Stimulated activated CD4-positive, alpha-beta T cell treated with anti-CD3 and anti-CD28 coated beads, Interleukin-15, amount 100 ng/mL, for 48 hours (primary cell): Measurements from ENCODE around the gene MIXL1.
A peak's percentile ranks its signal among the peaks of the same experiment; 100 is the strongest.
"Not testable (repeated sequence)": the region's sequence is repeated elsewhere in the genome, so short reads cannot be mapped to it uniquely, and the experiment has no call there.

ENCODE experiments used
- DNase-seq, 2 donors: peaks; one replicate each; pipeline ENCODE4 v3.0.0-alpha.2; 2020; ENCODE audit warnings: low read depth in 2 of 2

The MIXL1 gene

DNA sequence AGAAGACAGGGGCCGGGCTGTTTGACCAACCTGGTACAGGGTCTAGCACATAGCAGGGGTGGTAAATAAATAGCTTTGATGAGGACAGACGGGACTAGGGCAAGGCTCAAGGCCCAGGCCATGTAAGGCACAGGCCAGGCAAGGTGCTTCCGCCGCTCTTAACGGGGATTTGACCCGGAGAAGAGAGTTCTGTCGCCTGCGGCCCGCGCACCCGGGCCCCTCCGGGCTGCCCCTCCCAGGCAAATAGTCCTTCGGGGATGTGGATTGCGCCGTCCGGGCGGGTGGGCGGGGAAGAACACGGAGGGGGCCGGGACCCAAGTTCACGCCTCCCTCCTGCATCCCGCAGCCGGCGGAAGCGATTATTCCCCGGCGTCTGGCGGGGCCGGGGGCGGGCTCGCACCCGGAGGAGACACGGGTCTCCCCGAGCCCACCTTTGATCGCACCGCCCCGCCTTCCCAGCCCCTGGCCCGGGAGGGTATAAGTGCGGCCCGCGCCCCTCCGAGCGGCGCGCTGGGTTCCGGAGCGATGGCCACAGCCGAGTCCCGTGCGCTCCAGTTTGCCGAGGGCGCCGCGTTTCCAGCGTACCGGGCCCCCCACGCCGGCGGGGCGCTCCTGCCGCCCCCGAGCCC is at the start of gene MIXL1:
MIXL1 (plus strand) TSS at position 508 of the 629 bp plus-strand sequence; CDS start at position 526, 18 bp downstream.
- no peak for DNase-seq

DNA sequence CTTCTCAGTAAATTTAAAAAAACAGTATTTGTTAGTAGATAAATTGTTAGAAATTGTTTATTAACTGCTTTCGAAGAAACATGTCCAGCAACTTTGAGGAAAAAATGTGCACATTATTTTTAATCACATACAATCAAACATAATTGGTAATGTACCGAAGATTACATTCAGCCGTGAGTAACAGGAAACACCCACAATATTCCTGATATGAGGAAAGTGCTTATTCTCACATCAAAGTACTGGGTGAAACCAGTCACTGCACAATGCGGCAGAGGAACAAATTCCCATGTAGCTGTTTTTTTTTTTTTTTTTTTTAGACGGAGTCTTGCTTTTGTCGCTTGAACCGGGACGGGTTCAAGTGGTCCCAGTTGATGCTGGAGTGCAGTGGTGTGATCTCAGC is 46.6 kb upstream of the MIXL1 start:
- no peak for DNase-seq

DNA sequence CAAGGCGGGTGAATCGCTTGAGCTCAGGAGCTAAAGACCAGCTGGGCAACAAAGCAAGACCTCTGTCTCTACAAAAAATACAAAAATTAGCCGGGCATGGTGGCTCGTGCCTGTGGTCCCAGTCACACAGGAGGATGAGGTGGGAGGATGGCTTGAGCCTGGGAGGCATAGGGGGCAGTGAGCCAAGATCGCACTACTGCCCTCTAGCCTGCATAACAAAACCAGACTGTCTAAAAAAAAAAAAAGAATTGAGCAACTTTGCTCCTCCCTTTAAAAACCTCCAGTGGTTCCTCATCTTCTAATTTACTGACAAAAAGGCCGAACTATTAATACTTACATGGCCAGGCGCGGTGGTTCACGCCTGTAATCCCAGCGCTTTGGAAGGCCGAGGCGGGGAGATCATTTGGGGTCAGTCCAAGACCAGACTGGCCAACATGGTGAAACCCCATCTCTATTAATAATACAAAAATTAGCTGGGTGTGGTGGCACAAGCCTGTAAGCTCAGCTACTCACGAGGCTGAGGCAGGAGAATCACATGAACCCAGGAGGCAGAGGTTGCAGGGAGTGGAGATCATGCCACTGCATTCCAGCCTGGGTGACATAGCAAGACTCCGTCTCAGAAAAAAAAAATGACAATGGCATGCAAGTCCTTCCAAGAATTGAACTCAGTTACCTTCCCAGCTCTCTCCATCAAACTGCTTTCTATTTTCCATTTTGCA is 41.3 kb upstream of the MIXL1 start:
- no peak for DNase-seq

DNA sequence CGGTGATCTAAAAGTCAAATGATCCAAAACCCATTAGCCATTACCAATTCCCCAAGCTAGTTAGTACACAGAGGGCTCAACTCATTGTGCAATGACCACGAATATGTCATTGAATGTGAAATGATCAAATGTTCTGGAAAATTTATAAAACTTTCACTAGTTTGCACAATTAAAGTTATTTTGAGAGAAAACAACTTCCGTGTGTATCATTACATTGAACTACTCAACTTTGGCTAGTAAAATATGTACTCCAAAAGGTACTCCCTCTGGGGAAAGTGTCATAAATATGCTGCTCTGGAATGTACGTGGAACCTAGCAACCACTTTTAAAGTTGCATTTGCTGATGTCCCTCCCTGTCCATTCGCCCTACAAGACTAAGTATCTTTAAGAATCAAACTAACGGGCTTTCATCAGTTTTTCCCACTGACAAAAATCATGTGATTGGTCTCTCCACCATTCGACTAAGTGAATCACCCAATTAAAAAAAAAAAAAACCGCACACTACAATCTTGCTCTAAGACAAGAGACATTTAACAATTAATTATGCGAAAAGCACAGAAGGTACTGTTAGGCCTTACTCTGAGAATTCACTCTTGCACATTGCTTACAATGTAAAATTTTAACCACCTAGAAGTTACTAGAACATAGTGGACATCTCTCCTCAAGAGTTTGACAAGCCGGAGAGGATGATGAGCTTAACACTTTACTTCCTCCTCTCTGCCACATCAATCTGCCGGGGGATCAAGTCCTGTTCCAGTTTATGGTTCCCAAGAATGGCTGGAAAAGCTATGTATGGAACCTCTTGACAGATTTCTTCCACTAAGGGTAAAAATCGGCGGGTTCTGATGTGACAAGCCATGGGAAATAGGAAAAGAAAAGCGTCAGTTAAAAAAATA is 38.1 kb upstream of the MIXL1 start:
- DNase-seq = no peak

DNA sequence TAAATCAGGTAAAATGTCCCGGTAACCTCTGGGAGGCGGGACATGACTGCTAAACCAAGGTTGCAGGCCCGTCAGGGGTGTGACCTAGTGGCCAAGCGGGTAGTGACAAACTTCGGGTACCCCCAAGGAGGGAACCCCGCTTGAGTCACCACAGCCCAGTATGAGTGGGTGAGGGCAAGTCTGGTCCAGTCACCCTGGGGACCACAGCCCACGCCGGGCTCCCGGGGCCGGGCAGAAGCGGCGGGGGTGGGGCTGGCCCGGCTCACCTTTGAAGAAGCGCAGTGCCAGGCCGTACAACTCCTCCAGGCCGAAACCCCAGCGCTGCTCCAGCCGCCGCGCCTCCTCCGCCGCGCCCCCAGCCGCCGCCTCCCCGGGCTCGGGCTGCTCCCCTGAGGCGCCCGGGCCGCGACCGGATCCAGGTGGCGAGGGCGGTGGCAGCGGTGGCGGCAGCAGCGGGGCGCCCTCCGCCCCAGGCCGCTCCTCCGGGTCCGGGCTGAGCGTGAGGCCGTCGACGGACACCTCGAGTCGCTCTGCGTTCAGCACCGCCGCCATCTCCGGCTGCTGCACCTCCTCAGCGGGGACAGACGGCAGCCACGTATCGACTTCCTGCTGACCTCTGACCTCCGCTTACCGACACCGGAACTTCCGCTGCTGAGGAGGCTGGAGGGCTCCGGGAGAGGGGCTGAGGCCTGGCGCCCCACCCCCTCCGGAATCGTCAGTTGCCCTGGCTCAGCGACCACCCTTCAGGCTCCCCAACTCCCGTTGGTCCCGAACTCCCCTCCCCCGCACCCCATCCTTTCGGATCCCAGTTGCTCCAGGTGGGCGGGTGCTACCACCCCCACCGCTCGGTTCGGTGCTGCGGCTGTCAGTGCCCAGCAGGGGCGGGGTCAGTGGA is 37.1 kb upstream of the MIXL1 start, which contains the start of gene ACBD3:
ACBD3 (minus strand) TSS at position 618 of the 895 bp plus-strand sequence; CDS start at position 552, 66 bp downstream.
- peak; percentile 72 to 75 for DNase-seq

DNA sequence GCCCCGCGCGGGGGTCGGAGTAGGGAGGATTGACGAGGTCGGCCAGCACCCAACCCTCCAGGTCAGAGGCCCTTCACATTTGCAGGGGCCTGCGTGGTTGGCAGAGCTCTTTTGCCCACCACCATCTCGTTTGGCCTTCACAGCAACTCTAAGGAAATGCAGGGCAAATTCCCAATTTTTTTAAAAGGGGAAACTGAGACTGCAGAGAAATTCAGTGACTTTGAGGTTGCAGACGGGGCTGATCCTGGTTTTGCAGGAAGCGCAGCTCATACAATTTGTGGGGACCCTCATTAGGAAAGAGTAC is 36.5 kb upstream of the MIXL1 start:
- DNase-seq = no peak

DNA sequence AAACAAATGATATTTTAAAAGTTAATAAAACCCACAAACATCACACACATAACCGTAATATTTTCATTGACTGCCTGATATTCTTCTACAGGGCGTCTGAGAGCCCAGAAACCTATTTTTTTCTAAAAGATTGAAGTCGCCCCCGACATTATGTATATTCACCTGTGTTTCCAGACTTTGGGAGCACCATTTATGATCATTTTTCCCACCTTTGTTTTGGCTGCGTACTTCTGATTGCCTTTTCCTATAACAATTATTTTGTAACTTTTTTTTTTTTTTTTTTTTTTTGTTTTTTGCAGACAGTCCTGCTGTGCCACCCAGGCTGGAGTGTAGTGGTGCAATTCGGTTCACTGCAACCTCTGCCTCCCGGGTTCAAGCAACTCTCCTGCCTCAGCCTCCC is 36.1 kb upstream of the MIXL1 start:
- DNase-seq = no peak

DNA sequence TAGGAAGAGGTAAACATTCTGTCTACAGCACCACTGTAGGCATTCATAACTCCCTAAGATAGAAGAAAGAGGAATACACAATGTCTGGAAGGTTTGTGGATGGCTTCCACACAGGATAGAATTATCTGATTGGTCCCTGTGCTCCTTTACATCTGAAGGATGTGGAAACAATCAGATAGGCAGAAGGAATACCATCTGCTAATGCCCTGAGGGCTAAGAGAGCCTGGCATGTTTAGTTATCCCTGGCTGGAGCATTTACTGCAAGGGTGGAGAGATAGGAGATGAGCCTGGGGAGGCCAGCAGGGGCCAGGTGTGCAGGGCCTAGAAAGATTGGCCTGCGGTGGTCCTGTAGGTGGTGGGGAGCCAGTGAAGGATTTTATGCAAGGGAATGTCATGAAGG is 28.3 kb upstream of the MIXL1 start:
- no peak for DNase-seq

DNA sequence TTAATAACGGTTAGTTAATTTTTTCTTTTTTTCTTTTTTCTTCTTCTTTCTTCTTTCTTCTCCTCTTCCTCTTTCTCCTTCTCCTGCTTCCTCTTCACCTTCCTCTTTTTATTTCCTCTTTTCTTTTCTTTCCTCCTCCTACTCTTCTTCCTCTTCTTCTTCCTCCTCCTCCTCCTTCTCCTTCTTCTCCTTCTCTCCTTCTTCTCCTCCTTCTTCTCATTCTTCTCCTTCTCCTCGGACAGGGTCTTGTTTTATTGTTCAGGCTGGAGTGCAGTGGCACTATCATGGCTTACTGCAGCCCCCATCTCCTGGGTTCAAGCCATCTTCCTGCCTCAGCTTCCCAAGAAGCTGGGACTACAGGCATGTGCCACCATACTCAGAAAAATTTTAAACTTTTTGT is 23.5 kb upstream of the MIXL1 start:
- no peak for DNase-seq

DNA sequence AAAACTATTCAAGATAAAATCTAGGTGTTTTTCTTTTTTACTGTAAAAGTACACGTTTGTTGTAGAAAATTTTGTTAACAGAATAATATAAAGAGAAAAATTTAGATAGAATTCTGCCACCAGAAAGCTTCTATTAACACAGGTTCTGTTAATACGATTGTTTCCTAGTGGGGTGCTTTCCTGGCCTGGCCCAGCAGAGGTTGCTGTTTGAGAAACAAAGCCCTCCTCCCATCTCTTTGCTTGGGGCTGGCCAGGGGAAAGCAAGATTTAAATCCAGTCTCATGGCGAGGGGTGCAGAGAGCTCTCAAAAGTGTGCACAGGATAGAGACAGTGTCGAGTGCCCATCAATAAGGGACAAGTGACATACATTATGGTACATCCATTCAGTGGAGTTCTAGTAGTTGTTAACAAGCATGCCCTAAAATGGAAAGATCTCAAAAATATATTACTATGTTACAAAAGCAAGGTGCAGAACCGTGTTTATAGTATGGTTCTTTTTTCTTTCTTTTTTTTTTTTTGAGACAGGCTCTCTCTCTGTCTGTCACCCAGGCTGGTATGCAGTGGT is 22.4 kb upstream of the MIXL1 start:
- DNase-seq = no peak

DNA sequence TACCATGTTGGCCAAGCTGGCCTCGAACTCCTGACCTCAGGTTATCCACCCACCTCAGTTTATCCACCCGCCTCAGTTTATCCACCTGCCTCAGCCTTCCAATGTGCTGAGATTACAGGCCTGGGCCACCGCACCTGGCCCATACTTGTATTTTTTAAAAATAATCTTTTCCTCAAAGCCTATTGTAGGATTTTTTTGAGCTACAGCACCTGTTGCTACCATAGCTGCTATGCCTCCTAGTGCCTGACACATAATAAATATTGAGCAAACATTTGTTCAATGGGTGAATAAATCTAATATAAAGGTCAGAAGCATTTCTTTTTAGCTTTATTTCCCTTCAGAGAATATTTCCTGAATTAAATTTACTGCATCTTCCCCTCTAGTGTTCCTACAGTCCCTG is 21.2 kb upstream of the MIXL1 start:
- no peak for DNase-seq

DNA sequence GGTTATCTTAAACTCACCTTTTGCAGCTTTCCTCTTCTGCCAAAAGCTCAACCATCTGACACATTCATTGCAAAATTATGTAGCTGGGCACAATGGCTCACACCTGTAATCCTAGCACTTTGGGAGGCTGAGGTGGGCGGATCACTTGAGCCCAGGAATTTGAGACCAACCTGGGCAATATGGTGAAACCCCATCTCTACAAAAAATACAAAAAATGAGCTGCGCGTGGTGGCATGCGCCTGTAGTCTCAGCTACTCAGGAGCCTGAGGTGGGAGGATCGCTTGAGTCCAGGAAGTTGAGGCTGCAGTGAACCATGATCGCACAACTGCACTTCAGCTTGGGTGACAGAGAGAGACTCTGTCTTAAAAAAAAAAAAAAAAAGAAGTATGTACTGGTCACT is 20.8 kb upstream of the MIXL1 start:
- DNase-seq = not testable (repeated sequence)

DNA sequence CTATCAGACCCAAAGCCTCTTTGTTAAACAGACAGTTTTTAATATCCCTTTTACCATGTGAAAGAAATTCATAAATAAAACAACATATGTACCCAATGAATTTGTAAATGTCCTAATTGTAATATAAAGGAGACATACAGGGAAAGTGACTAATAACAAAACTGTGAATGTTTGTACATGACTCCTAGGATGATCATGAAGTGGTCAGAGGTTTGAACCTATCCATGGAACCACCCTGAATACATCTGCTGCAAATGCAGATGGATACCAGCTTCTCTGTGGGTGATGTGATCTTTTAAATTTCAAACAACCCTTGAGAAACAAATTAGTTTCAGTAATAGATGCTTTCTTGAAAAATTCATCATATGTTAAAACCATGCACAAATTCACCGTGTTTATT is 20.2 kb upstream of the MIXL1 start:
- DNase-seq = no peak

DNA sequence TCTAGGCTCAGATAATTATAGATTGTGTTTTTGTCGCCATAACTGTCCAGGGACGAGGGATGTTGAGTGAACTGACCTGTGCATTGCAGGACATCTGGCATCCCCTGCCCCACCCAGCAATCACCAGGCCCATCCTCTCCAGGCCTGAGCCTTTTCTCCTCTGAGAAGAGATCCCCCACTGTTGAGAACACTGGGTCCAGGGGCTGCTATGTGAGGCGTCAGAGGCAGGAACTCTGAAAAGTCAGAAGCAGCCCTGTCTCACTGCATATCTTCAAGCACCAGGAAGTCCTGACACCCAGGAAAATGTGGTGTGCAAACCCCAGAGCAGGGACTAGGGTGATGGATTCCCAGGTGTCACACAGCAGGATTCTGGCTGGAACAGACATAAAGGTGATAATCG is 19.8 kb upstream of the MIXL1 start:
- no peak for DNase-seq

DNA sequence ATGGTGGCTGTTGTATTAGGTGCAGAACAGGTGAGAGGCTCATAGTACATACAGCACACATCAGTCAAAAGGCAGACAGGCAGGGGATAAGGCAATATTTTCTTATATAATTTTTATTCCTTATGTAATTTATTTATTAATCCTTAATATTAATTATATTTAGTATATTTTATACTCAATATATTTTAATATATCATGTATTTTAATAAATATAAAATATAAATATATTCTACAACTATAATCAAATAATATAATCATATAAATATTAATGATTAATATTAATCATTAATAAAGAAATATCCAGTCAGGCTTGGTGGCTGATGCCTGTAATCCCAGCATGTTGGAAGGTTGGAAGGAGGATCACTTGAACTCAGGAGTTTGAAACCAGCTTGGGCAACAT is 19.3 kb upstream of the MIXL1 start:
- DNase-seq = no peak

DNA sequence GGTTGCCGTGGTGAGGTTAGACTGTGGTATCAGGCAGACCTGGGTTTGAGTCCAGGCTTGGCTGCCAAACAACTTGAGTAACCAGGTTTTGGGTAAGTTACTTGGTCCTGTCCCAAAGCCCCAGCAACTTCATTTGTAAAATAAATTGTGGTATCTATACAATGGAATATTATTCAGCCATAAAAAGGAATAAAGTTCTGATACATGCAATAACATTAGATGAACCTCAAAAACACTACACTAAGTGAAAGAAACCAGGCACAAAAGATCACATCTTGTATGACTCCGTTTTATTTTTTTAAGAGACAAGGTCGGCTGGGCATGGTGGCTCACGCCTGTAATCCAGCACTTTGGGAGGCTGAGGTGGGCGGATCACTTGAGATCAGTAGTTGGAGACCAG is 16.4 kb upstream of the MIXL1 start:
- DNase-seq = no peak

DNA sequence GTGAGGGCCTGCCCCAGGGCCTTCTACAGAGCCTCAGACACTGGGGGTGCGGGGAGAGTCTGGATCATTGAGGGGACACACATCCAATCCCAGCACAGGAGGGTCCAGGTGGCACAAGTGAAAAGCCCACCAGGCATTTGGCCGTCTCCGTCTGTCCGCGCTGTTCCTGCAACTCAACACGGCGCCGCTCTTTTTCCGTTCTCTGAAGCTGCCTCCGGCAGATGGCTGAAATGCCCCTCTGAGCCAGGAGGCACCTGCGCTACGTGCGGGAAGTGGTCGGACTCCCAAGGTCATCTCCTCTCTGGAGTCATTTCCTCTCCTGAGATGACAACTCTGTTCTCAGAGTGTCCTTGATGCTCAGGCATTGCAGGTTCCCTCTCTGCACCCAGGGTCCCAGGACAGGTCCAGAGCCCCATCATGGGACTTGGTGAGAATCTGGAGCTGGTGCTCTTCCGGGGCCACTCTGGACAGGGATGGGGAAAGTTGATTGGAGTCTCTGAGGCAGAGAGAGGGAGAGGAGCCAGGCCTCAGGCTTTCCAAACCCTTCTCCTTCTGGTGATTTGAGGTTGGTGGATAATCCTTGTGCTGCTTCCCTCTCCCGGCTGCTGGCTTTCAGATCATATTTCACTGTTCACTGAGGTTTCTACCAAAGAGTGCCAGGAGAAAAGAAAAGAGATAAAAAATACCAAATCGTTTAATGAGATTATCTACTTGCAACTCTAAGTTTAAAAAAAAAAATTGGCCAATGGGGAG is 14.0 kb upstream of the MIXL1 start:
- no peak for DNase-seq

DNA sequence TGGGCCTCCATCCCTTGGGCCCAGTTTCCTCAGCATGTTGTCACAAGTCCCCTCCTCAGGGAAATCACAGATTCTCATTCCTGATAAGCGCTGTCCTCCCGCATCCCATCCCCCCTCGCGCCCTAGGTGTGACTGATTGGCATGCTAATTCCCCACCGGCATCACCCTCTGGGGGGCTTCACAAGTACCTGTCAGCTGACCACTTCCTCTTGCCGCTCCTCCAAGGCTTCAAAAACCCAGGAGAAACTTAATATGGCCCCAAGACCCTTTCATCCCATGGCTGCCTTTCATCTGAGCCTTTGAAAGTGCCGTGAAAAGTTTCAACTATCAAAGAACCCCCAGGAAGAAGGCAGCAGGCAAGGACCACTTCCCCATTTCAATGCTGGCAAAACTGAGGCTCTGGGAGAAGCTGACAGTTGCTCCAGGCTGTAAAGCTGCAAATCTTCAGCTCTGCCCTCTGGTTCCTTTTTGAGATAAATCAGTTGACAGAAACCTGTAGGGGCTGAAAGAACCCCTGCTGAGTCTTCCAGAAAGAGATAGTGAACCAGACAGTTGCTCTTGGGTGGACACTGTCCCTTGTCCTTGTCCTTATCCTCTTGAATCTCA is 12.8 kb upstream of the MIXL1 start:
- DNase-seq = no peak

DNA sequence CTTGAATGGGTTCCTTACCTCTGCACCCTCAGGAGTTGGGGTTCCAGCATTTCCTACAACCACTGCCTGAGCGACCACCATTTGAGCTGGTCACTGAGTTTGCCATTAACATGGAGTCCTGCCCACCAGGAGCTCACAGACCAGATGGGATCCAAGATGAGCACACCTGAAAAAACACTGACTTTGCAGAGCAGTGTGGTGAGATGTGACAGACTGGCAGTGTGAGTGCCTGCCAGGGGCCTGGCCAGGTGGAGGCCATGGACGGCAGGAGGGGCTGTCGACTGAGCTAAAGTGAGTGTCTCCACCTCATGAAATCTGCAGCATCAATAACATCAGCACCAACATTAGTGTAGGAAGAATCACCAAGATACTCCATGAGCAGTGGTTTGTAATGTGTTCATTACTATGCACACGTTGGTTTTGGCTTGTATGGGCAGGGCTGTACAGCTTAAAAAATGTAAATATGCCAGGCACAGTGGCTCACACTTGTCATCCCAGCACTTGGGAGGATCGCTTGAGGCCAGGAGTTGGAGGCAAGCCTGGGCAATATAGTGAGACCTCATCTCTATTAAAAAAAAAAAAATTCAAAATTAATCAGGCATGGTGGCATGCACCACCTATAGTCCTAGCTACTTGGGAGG is 12.2 kb upstream of the MIXL1 start:
- no peak for DNase-seq

DNA sequence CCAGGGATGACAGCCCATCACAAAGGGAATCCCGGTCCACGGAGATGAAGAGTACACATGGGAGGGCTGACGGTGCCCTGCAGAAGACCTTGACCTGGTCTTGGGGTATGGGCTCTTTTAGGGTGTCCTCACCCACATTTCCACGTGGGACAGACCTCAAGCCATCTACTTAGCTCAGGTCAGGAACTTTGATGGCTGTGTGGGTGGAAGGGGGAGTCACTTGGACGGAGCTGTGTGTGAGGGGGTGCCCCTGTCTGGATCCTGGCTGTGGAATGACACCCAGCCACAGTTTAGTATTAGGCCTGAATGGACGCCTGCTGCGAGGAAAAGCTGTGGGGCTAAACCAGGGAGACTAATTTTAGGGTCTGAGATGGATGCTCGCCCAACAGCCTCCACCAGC is 10.9 kb upstream of the MIXL1 start:
- no peak for DNase-seq
